ENCODE measurements around the gene CYP4B1. TPM values are rescaled to one million over a fixed set of nuclear protein-coding genes. Genes with fewer than 3 reads are reported as not detected.

The CYP4B1 gene
- total RNA-seq, 1 experiment from 2014 or later, result 0.30 TPM

- Histone ChIP-seq H2AFZ (ENCODE audit: low read depth, low read length, poor library complexity, severe bottlenecking) (no peak overlapping the region), H3K4me2 (ENCODE audit: low read length) (no peak overlapping the region), H3K9me2 (ENCODE audit: insufficient read depth) (no peaks in the 10 kb centered on the region), H3K4me3 (replicated peaks in 1 of 2; ENCODE audit: low read depth in 1 of 2, low read length in 2 of 2) (no peak overlapping the region), H3K9me3 (ENCODE audit: control insufficient read depth in 1 of 2, insufficient read depth in 1 of 2, low read depth in 1 of 2, low read length in 2 of 2) (no peaks in the 10 kb centered on the region), H3K27ac (ENCODE audit: low read depth, low read length) (no peak overlapping the region), H3K36me3 (ENCODE audit: control insufficient read depth in 1 of 2, insufficient read depth in 2 of 2, low read length in 2 of 2) (no peaks in the 10 kb centered on the region), H3K27me3 (ENCODE audit: insufficient read depth, low read length) (peaks cover 3% of the 10 kb centered on the region; the same call in 1 of the 2 replicates), H3K9ac (ENCODE audit: low read length) (no peak overlapping the region), H3K79me2 (ENCODE audit: insufficient read depth, low read length) (no peaks in the 10 kb centered on the region), H4K20me1 (ENCODE audit: insufficient read depth) (no peaks in the 10 kb centered on the region), H3K4me1 (ENCODE audit: control insufficient read depth in 1 of 2, insufficient read depth in 2 of 2, low read length in 2 of 2) (no peaks in the 10 kb centered on the region)
- POLR2A ChIA-PET, result no interaction called here
- CTCF ChIA-PET, result no interaction called here
- RAD21 ChIA-PET (ENCODE audit: low non-redundant PET in 1 of 2, low total read pairs in 2 of 2, uncharacterized antibody in 2 of 2, unreplicated experiment in 2 of 2), result no interaction called here
- no TSS peak for BruUV-seq (replicated peaks)
- intact Hi-C loops (cut with micrococcal nuclease), result no loop called here
- no peak for ATAC-seq
- TF ChIP-seq ATF3 (IDR thresholded peaks at IDR 0.05) (no peak), FOSL1 (IDR thresholded peaks at IDR 0.05; ENCODE audit: low read depth) (no peak), EZH2 (IDR thresholded peaks at IDR 0.05) (no peak), RAD21 (IDR thresholded peaks at IDR 0.05; ENCODE audit: low read depth) (no peak), EZH2phosphoT487 (IDR thresholded peaks at IDR 0.05; ENCODE audit: borderline replicate concordance) (no peak), SP1 (IDR thresholded peaks at IDR 0.05; ENCODE audit: low read depth) (no peak), EGR1 (IDR thresholded peaks at IDR 0.05; ENCODE audit: low read depth) (no peak), JUND (IDR thresholded peaks at IDR 0.05) (no peak), ZBTB33 (IDR thresholded peaks at IDR 0.05; ENCODE audit: extremely low read depth, insufficient replicate concordance, low read length) (no peak), CBX3 (IDR thresholded peaks at IDR 0.05; ENCODE audit: low read depth) (no peak), SIN3A (IDR thresholded peaks at IDR 0.05; ENCODE audit: low read depth) (no peak), ZFX (IDR thresholded peaks at IDR 0.05) (no peak), POLR2A (IDR thresholded peaks at IDR 0.05; ENCODE audit: borderline replicate concordance, extremely low read depth, insufficient read depth, insufficient read length) (no peak), YY1 (IDR thresholded peaks at IDR 0.05; ENCODE audit: extremely low read depth, insufficient replicate concordance, low read depth, low read length) (no peak), ELF1 (IDR thresholded peaks at IDR 0.05; ENCODE audit: borderline replicate concordance, low read depth) (no peak), SRF (IDR thresholded peaks at IDR 0.05; ENCODE audit: low read depth) (no peak), REST (IDR thresholded peaks at IDR 0.05; ENCODE audit: low read depth) (no peak)
- TF ChIP-seq, protein P1, sequence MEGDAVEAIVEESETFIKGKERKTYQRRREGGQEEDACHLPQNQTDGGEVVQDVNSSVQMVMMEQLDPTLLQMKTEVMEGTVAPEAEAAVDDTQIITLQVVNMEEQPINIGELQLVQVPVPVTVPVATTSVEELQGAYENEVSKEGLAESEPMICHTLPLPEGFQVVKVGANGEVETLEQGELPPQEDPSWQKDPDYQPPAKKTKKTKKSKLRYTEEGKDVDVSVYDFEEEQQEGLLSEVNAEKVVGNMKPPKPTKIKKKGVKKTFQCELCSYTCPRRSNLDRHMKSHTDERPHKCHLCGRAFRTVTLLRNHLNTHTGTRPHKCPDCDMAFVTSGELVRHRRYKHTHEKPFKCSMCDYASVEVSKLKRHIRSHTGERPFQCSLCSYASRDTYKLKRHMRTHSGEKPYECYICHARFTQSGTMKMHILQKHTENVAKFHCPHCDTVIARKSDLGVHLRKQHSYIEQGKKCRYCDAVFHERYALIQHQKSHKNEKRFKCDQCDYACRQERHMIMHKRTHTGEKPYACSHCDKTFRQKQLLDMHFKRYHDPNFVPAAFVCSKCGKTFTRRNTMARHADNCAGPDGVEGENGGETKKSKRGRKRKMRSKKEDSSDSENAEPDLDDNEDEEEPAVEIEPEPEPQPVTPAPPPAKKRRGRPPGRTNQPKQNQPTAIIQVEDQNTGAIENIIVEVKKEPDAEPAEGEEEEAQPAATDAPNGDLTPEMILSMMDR (IDR thresholded peaks at IDR 0.05 in 2 of 3, conservative IDR thresholded peaks at IDR 0.05 in 1 of 3; ENCODE audit: borderline replicate concordance in 1 of 3, insufficient read depth in 1 of 3, low read depth in 2 of 3, low read length in 2 of 3), result no peak
- DNase-seq (ENCODE audit: low read depth, low spot score), result no peak
These were observed 14.2 kb upstream of the CYP4B1 start for GRCh38 chr1:46784666-46785065.
